ENCODE data around the gene SIMC1. TPM values are rescaled to one million over a fixed set of nuclear protein-coding genes. Genes with fewer than 3 reads are reported as not detected.

SIMC1 gene
- total and polyA plus RNA-seq, 12 donors, result 1.9 to 7.7 (median 4.5) TPM

GRCh38 chr5:176337913-176338312, 99.7 kb downstream of the SIMC1 start:
- H3K4me1 ChIP-seq, result no peaks in the 10 kb centered on the region
- intact Hi-C loops (cut with DNase I), result no loop called here
- ATAC-seq, result no peak
- peaks cover 0 to 39% (median 7%) of the 10 kb centered on the region in 9 donors for H3K36me3 ChIP-seq
- no peak for DNase-seq
- H3K27me3 ChIP-seq, result no peaks in the 10 kb centered on the region
- peaks cover 0 to 16% (median 0%) of the 10 kb centered on the region in 11 donors for H3K9me3 ChIP-seq
- no peak overlapping the region for H3K27ac ChIP-seq
- WGBS, 2 donors, result 49 to 56% methylated on average over 1 of the region's 1 CpG
- TF ChIP-seq, protein P1, sequence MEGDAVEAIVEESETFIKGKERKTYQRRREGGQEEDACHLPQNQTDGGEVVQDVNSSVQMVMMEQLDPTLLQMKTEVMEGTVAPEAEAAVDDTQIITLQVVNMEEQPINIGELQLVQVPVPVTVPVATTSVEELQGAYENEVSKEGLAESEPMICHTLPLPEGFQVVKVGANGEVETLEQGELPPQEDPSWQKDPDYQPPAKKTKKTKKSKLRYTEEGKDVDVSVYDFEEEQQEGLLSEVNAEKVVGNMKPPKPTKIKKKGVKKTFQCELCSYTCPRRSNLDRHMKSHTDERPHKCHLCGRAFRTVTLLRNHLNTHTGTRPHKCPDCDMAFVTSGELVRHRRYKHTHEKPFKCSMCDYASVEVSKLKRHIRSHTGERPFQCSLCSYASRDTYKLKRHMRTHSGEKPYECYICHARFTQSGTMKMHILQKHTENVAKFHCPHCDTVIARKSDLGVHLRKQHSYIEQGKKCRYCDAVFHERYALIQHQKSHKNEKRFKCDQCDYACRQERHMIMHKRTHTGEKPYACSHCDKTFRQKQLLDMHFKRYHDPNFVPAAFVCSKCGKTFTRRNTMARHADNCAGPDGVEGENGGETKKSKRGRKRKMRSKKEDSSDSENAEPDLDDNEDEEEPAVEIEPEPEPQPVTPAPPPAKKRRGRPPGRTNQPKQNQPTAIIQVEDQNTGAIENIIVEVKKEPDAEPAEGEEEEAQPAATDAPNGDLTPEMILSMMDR (IDR thresholded peaks at IDR 0.05), result no peak
- H3K4me3 ChIP-seq, result no peak overlapping the region

GRCh38 chr5:176339304-176339703, 101.1 kb downstream of the SIMC1 start:
- Histone ChIP-seq H3K27me3 (no peaks in the 10 kb centered on the region), H3K36me3 (peaks cover 0 to 37% (median 7%) of the 10 kb centered on the region in 9 donors), H3K4me1 (no peaks in the 10 kb centered on the region), H3K4me3 (no peak overlapping the region), H3K27ac (no peak overlapping the region), H3K9me3 (peaks cover 0 to 2% (median 0%) of the 10 kb centered on the region in 11 donors)
- intact Hi-C loops (cut with DNase I), result no loop called here
- ATAC-seq, result no peak
- WGBS, 2 donors, result 93 to 94% methylated on average over 5 of the region's 5 CpGs
- TF ChIP-seq, protein P1 (IDR thresholded peaks at IDR 0.05), result no peak
- no peak for DNase-seq

DNA sequence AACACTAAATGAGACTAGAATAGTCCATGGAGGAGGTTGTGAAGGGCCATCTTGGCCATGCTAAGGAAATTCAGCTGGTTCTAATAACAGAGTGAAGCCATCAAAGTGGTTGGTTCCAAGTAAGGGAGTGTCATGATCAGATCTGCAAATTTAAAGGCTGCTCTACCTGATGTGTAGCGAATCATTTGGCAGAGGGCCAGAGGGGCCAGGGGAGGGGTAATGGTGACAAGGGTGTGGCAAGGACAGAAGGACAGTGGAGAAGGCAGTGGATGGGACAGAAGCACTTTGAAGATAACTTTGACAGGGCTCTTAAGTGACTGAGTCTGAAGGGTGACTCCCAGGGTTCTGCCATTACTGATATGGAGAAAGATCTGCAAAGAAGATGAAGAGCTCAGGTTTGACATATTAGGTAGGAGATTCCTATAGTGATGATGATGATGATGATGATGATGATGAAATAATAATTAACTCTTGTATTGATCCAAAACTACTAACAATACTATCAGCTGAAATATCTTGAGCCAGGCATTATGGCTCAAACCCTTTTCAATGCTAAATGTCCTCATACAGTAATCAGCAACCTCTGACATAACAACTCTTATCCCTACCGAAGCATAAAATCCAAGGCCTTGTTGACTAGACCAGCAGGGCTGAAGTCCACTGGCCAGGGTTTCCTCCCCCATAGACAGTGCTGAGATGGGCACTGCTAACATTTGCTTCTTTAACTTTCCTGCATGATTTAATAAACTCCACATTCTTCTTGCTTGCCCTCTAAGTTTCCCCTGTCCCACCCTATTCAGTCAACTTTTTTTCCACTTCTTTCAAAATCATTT, 103.3 kb downstream of the SIMC1 start:
- WGBS, 2 donors, result 95 to 98% methylated on average over 2 of the region's 2 CpGs

GRCh38 chr5:176342158-176342483, 103.9 kb downstream of the SIMC1 start:
- no peak overlapping the region for H3K27ac ChIP-seq
- no peaks in the 10 kb centered on the region for H3K9me3 ChIP-seq
- intact Hi-C loops (cut with DNase I), result no loop called here
- WGBS, 2 donors, result 98 to 99% methylated on average over 1 of the region's 1 CpG
- H3K4me1 ChIP-seq, result no peaks in the 10 kb centered on the region
- no peaks in the 10 kb centered on the region for H3K27me3 ChIP-seq
- no peak for ATAC-seq
- H3K4me3 ChIP-seq, result no peak overlapping the region
- no peak for DNase-seq
- H3K36me3 ChIP-seq, result peaks cover 0 to 55% (median 22%) of the 10 kb centered on the region in 9 donors
- TF ChIP-seq, protein P1 (IDR thresholded peaks at IDR 0.05), result no peak

More for the DNA sequence above, 103.3 kb downstream of the SIMC1 start:
- Histone ChIP-seq H3K36me3 (peaks cover 0 to 55% (median 20%) of the 10 kb centered on the region in 9 donors), H3K27me3 (no peaks in the 10 kb centered on the region), H3K4me3 (no peak overlapping the region), H3K4me1 (no peaks in the 10 kb centered on the region), H3K9me3 (no peaks in the 10 kb centered on the region), H3K27ac (no peak overlapping the region)
- no peak for DNase-seq
- no peak for ATAC-seq
- intact Hi-C loops (cut with DNase I), result no loop called here
- TF ChIP-seq, protein P1 (IDR thresholded peaks at IDR 0.05), result no peak
